Activated CD8-positive, alpha-beta memory T cell treated with anti-CD3 and anti-CD28 coated beads, Interleukin-2, amount 50 U/mL, for 4 hours (primary cell): Measurements from ENCODE around the gene PARD6B.

ENCODE experiments used
- DNase-seq: peaks from one replicate; pipeline ENCODE4 v3.0.0-alpha.2; 2020

The PARD6B gene

DNA sequence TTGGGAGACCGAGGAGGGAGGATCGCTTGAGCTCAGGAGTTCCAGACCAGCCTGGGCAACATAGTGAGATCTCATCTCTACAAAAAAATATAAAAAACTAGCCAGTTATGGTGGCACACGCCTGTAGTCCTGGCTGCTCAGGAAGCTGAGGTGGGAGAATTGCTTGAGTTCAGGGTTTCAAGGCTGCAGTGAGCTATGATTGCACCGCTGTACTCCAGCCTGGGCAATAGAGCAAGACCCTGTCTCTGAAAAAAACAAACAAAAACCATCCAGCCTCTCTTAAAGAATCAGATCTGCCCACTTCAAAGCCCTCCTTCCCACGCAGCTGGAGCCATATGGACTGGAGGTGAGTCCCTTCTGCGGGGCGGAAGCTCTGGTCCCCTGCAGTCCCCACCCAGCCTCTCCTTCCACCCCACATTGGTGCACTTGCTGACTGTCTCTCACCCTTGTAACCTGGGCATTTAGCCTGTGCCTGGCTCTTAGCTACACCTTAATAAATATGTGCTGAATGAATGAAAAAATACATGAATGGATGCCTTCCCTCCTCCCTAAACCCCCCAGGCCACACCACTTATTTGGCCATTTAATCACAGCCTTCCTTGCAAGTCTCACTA is 7.2 kb upstream of the PARD6B start:
- no peak for DNase-seq

DNA sequence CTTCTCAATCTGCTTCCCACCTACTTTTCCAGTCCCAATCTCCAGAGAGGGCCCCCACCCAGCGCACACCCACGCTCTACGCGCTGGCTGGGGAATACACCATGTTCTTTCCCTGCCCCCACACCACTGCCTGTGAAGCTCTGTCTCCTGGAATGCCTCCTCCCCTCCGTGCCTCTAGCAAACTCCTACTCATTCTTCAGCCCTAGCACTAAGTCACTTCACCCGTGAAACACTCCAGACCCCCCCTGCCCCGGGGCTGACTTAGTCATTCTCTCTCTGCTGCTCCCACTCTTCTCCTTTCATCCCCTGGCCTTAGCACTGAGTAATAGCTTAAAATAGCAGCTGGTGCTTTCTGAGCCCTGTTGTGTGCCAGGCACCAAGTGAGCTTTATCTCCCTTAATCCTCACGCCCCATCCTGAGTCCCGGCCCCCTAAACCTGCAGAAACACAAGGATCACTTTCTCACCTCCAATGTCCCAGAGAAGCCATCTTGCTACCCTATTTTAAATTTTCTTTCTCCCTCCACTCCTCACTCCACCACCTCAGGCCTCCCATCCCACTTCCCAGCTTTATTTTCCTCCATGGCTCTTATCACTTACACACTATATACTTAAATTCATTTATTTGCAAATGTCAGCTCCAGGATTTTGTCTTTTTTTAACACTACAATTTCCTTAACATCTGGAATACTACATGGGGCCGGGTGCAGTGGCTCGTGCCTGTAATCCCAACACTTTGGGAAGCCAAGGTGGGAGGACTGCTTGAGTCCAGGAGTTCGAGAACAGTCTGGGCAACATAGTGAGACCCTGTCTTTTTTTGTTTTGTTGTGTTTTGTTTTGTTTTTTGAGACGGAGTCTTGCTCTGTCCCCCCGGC is 6.3 kb upstream of the PARD6B start:
- peak; percentile 49 for DNase-seq

DNA sequence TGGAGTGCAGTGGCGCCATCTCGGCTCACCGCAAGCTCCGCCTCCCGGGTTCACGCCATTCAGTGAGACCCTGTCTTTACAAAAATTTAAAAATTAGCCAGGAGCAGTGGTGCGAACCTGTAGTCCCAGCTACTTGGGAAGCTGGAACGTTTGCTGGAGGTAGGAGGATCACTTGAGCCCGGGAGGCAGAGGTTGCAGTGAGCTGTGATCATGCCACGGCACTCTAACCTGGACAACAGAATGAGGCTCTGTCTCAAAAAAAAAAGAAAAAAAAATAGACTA is 5.7 kb upstream of the PARD6B start:
- DNase-seq: no peak

DNA sequence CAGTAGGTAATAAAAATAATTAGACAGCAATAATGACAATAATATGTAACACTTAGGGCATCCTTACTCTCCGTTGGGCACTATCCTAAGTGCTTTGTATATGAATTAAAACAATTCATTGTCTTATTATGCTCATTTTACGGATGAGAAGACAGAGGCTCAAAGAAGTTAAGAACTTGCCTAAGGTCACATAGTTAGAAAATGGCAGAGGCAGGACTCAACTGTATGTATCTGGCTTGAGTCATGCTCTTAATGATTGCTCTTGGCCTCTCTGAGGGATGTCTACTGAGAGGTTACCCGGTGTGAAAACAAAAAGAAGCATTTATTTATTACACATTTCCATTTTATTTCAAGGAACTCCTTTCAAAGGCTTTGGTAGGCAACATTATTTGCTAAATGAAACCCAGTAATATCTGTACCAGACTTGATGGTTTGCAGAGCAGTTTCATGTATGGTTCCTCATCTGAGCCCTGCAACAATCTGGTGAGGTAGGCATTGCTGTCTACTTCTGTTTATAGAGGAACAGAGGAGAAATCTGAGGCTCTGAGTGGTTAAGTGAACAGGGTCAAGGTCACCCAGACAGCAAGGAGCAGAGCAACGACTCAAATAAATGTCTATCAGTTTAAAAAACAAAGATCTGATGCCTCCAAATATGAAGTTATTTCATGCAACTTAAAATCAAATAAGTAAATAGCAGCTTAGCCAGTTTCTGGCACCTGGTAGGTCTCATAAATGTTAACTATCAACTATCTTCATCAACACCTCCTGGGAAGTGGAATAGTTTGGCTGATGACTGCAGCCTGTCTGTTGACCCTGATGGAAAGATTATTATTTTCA is 4.2 kb upstream of the PARD6B start:
- no peak for DNase-seq

DNA sequence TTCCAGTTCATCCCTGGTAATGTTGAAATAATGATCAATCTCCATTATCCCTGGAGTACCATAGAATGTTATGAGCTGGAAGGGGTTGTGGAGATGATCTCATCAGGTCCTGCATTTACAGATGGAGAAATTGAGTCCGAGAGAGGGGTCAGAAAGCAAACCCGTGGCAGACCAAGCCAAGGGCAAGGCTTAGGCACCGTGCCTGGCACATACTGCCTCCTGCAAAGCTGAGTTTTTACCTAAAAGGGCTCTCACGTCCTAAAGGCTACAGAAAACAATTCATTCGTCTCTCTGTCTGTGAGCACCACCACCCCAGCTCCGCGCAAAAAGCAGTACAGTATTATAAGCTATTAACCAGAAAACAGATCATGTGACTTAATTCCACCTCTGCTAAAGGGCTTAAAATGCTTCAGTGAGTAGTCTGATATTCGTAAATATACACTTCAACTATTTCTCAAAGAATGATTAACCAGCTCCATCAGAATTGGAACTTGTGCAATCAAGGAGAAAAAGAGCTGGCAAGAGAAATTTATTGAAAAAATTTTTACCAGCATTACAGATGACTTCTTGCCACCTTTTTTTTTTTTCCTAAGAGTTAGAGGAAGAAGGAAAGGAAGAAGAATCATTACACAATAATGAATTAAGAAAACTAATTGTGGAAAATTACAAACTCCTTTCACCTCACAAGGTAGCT is 3.4 kb upstream of the PARD6B start:
- no peak for DNase-seq

DNA sequence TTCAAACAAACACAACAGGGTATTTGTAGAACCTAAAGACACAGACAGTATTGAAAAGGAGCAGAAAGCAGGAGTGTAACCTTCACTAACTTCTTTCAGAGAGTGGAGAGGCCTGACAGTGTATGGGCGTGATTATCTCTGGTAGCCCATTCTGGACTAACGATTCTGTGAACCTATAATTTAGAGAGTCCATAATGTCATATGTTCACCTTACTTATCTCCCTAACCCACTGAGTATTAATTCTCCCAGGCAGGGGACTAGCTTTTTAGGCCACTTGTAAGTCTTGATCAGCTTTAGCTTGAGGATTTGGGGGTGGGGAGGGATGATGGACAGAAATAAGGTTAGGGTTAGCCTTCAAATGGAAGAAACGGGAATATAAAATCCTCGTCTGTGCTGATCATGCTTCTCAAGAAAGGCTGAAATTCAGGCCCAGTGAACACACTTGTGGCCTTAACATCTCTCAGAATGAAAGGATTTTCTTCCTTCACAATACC is 2.8 kb upstream of the PARD6B start:
- no peak for DNase-seq

DNA sequence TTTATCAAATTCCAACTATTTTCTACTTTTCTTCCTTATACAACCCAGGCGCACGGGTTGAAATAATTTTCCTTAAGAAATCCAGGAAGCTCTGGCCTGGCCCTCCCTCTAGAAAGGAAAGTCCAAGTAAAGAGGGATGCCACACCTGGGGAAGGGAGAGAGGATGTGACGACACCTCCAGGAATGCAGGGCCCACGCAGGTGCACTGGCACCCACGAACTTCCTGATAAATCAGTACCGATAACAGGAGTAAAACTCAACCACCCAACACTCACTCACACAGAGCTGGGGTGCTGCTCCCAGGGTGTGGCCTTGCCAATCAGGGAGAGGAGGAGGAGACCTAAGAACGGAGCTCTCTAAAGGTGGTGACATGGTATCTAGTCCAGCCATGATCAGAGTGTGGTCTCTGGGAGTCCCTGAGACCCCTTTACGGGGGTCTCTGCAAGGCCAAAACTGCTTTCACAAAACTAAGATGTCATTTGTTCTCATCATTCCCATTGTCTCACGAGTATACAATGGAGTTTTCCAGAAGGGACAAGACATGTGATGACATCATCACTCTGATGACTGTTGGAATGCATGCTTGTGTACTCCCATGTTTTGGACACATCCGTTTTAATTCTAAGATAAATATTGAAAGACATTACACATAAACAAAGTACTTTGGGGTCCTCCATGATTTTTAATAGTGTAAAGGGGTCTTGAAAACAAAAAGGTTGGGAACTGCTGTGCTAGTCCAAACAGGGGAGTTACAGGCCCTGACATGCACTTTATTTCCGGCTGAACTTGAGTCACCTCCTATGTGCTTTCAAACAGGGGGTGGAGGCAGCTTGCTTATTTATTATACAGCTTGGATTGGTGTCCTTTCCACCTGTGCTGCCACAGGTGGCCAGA is 2.2 kb upstream of the PARD6B start:
- no peak for DNase-seq

DNA sequence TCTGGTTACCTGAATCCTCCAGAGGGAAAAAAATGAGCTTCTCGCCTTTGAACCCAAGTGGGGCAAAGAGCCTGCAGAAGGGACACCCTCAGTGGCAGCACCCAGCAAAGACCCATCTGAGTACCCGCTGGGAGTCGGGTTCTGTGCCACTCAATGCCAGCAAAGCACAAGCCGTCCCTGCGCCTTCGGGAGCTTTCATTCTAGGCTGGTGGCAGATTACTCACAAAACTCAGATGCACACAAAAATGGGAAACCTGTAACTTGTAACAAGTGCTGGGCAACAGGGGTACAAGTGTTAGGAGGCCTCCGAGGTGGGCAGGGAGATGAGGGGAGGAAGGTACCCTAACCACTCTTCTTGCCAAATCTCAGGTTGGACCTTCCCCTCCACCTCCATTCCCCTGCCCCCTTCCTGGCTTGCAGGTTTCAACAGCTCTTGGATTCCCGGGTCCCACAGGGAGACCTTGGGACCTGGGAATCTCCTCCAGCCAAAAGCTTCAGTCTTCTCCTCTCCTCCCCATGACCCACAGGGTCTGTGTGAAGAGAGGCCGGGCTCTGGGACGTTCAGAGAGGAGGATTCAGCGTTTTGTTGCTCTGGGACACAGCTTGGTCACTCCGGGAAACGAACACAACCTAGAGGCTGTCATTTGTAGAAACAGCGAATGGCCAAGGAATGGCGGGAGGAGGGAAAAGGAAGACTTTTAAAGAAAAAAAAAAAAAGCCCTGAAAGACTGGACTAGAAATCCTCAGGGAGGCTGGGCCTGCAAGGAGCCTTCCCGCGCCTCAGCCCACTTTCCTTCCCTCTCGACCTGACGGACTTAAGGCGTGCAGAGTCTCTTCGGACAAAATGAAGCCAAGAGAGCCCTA is 1.2 kb upstream of the PARD6B start:
- DNase-seq: no peak

DNA sequence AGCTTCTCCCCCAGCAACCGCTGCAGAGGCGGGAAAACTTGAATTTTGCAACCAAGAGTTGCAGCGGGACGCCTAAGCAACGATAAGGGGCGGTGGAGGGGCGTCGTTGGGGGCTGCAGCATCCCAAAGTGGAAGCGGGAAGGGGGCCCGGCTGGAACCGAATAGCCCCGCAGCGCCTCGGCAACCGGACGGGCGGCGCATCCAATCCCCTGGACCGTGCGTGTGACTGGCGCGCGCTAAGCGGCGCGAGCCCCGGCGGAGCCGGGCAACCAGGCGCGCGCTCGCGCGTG is 670 bp upstream of the PARD6B start:
- no peak for DNase-seq

DNA sequence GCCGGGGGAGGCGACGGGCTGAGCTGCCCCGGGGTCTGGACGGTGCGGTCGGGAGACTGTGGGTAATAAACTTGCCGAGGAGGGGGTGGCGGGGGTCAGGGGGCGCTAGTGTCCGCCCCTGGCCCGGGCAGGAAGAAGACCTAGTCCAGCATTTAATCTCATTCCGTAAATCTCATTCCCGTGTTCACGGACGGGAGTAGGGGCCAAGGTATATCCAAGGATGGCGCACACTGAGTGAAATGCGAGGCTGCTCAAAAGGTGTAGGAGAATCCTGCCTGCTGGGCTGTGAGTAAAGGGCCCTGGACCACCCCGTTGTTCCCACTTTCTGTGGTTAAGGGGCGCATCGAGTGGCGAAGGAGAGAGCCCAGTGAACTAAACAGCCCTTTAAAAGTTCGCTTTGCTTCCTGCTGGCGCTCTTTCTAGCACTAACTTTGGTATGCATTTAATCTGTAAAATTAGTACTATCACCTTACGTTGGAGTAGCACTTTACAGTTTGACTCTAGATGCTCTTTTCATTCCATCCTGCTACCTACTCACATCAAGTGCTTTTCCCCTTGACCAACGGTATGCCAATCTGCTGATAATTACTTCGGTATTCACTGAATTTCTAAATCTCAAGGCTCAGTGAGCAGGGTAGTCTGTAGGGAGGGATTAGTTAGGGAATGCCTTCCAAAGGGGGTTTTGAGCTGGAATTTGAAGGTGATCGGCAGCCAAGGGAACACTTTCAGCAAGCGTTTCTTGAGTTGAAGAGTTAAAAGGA is 730 bp downstream of the PARD6B start:
- no peak for DNase-seq

DNA sequence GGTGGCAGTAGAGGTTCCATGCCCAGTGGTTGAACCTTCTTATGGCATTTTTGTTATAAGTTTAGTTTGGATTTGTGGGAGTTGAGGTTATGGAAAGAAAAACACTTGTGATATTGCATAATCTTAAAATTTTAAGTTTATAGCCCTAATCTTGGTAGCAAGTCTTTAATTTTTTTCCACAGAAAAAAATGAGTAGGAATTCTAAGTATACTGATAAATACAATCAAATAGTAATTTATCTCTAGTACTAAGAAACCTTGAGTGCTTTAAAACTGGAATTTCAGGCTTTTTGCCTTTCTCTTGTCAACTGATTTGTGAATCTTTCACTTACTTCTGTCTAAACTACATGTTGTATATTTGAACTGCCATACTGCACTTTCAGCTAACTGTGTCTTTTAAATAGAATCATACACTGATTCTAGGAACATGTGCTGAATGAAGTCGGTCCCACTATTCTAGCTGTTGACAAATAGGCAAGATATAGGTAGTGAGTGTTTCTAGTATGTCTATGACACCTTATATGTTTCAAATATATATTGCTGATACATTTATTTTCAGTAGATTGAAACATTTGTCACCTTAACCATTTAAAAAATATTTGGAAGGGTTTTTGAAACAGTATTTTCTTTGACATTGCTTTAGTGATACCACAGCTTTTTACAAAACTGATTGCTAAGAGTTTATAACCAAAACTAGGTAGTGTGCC is 2.4 kb downstream of the PARD6B start:
- no peak for DNase-seq

DNA sequence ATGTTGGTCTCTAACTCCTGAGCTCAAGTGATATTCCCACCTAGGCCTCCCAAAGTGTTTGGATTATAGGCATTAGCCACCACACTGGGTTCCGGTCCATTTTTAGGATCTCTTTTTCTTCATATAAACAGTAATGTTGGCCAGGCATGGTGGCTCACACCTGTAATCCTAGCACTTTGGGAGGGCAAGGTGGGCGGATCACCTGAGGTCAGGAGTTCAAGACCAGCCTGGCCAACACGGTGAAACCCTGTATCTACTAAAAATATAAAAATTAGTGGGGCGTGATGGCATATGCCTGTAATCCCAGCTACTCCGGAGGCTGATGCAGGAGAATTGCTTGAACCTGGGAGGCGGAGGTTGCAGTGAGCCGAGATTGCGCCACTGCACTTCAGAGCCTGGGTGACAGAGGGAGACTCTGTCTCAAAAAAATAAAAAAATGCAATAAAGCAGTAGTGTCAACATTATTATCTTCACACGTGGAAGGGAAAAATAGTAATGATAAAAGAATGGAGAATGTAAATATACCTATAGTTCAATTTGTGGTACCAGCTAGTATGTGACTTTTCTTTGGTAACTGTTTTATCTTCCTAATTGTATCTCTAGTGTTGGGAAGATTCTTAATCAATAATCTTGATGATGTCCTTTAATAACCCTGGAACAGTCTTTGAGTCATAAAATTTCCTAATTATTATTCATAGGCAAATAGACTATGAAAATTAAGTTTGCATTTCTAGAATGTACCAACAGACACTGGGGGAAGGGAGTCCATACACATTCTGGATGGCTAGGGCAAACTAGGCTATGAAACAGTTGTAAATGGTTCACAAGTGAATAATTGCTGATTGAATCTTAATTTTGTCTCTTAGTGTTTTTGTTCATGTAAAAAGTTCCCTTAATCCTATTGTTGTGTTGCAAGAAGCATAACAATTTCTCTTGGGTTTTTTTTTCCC is 3.6 kb downstream of the PARD6B start:
- no peak for DNase-seq

DNA sequence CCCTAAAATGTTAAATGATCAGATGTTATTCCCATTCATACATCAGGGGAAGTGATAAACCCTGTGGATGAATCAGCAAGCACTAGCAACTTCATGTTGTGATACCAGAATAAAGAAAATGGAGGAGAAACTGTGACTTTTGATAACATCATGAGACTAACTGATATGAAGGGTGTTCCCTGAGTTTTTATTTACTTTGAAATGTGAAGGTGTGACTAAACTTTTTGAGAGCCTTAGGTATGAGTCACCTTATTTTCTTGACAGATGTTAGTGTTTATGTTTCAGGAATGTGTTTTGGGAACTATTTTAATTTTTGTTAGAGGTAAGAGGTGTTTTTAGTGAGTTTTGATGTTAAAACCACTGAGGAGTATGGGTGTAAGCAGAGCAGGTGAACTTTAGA is 4.4 kb downstream of the PARD6B start:
- DNase-seq: no peak

DNA sequence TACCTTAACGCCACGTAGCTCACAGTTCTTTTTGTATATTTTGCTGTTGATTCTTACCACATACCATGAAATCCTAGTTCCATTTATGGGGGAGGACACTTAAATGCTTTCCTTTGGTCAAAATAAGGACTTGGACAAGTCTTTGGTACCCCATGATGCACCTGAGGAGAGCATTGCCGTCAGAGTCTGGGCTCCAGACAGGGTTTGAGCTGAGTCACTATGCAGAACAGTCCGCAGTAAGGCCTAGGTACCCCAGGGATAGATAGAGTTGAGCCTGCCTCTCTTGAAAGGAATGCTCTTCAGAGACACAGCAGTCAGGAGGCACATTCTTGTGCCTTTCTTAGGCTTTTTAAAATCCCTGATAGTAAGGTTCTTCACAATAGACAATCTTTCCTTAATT is 6.0 kb downstream of the PARD6B start:
- DNase-seq: no peak

DNA sequence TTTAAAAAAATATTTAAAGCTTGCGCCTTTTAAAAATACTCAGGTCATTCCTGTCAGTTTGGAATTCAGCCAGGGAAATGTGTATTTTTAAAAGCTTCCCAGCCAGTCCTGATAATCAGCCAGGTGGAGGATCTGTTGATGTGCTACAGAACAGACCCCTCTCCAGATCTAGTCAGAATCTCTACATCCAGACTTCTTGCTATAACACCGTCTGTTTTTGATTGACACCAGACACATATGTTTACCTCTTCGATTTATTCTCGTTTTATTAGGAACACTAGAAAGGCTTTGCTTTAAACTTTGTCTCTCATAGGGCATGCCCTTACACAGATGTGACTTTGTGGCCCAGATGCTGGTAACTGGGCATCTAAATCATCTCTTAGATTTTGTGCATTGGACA is 11.7 kb downstream of the PARD6B start:
- no peak for DNase-seq

DNA sequence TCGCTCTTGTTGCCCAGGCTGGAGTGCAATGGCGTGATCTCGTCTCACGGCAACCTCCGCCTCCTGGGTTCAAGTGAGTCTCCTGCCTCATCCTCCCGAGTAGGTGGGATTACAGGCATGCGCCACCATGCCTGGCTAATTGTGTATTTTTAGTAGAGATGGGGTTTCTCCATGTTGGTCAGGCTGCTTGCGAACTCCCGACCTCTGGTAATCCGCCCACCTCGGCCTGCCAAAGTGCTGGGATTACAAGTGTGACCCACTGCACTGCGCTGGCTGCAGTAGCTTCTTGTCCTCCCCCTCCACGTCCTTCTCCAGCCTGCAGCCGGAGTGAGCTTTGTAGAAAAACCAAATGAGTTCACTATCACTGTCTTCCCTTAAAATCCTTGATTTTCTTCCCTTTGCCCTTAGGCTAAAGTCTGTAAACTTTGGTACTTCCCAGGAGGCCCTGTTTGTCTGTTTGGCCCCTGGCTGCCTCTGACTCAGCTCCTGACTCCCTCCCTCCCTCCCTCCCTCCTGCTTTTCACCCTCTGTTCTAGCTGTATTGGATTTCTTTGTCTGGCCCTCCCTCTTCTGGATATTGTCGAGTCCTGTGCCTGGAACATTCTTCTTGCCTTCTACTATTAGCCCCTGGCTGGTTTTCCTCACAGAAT is 12.9 kb downstream of the PARD6B start:
- DNase-seq: no peak

DNA sequence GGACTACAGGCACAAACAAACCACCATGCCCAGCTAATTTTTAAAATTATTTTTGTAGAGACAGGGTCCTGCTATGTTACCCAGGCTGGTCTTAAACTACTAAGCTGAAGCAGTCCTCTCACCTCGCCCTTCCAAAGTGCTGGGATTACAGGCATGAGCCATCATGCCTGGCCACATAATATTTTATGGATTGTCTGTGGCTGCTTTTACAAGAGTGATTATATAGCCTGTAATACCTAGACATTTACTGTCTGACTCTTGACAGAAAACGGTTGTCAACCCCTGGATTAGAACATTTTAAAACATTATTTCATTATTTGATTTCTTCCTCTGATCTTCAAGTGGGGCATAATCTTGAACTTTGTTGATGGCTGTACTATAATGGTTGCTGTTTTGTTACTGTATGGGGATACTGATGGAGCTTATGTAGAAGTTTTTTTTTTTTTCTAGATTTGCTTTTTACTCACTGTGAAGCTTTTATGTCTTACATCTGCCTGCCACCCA is 14.3 kb downstream of the PARD6B start:
- DNase-seq: no peak
